CD4-positive, alpha-beta T cell (primary cell): Measurements from ENCODE around the gene VCAN. TPM values are rescaled to one million over a fixed set of nuclear protein-coding genes. Genes with fewer than 3 reads are reported as not detected.

Source experiments
- ATAC-seq: fragments of 200-7000 bp; cut with Tn5 transposase; one replicate; pipeline ENCODE4 v1.10.0; 2022; ENCODE audit warnings: mild to moderate bottlenecking; ENCODE audit not compliant: poor library complexity
- CTCF ChIA-PET: fragments of 350-600 bp; sonication (Branson Sonifier 250); formaldehyde crosslinking; loops from one replicate; lab custom pipeline; 2021; ENCODE audit warnings: antibody characterized with exemption, inconsistent platforms; lab: Charles Lee
- POLR2A ChIA-PET: fragments of 350-600 bp; sonication (Branson Sonifier 250); formaldehyde crosslinking; loops from one replicate; lab custom pipeline; 2021; ENCODE audit warnings: antibody characterized with exemption, inconsistent platforms; lab: Charles Lee
- DNase-seq, 14 experiments: peaks; one replicate each; pipeline ENCODE4 v3.0.0-alpha.2; 2013 to 2020; ENCODE audit warnings: mixed read lengths in 2 of 14
- H3K27ac ChIP-seq, 2 donors: one replicate each; pipeline versions ENCODE4 v1.5.1 to v1.7.0; 2013; ENCODE audit warnings: low read length in 2 of 2, low read depth in 1 of 2, mild to moderate bottlenecking in 1 of 2
- H3K27me3 ChIP-seq, 2 experiments: 1 replicate in 1 of 2; 2 replicates in 1 of 2; pipeline versions ENCODE4 v1.6.1 to v1.7.0; 2013; ENCODE audit warnings: low read length in 2 of 2, control low read depth in 1 of 2, mild to moderate bottlenecking in 1 of 2, moderate library complexity in 1 of 2; ENCODE audit not compliant: insufficient read depth in 2 of 2, control insufficient read depth in 1 of 2
- H3K36me3 ChIP-seq: one replicate; pipeline ENCODE4 v1.6.1; 2013; ENCODE audit warnings: low read length, control low read depth; ENCODE audit not compliant: insufficient read depth
- H3K4me1 ChIP-seq: one replicate; pipeline ENCODE4 v1.6.1; 2013; ENCODE audit warnings: low read length, control low read depth; ENCODE audit not compliant: insufficient read depth
- H3K4me3 ChIP-seq: one replicate; pipeline ENCODE4 v1.5.1; 2013; ENCODE audit warnings: mild to moderate bottlenecking, low read length, moderate library complexity
- H3K9me3 ChIP-seq, 2 experiments: 1 replicate in 1 of 2; 2 replicates in 1 of 2; pipeline versions ENCODE4 v1.6.1 to v1.7.0; 2013; ENCODE audit warnings: low read length in 2 of 2, mild to moderate bottlenecking in 2 of 2, control low read depth in 1 of 2, moderate library complexity in 1 of 2; ENCODE audit not compliant: control insufficient read depth in 1 of 2, insufficient read depth in 1 of 2
- H3K27ac Mint-ChIP-seq: one replicate; pipeline ENCODE4 v1.8.0; 2020; ENCODE audit warnings: mixed read lengths
- H3K27me3 Mint-ChIP-seq: one replicate; pipeline ENCODE4 v1.8.0; 2021; ENCODE audit warnings: mixed read lengths
- H3K36me3 Mint-ChIP-seq: one replicate; pipeline ENCODE4 v1.8.0; 2021; ENCODE audit warnings: low read depth, mixed read lengths
- H3K4me1 Mint-ChIP-seq: one replicate; pipeline ENCODE4 v1.8.0; 2021; ENCODE audit warnings: low read depth, mixed read lengths
- H3K4me3 Mint-ChIP-seq: one replicate; pipeline ENCODE4 v1.8.0; 2020; ENCODE audit warnings: mild to moderate bottlenecking, mixed read lengths
- H3K9me3 Mint-ChIP-seq: one replicate; pipeline ENCODE4 v1.8.0; 2020; ENCODE audit warnings: mixed read lengths
- CTCF ChIP-seq: fragments of 200-600 bp; IDR thresholded peaks from one replicate; pipeline ENCODE4 v1.8.0; 2022; ENCODE audit warnings: antibody characterized with exemption, mild to moderate bottlenecking
- intact Hi-C, 2 experiments: fragments of 100-400 bp; cut with DNase I in 1 of 2; cut with micrococcal nuclease in 1 of 2; formaldehyde crosslinking; loops; one replicate each; pipeline versions ENCODE4 v1.15.1 to v1.9.0; 2023 to 2025; cut with DNase I, micrococcal nuclease
- total RNA-seq, 174 experiments: library from RNA in 2 of 174; stranded (reverse) in 2 of 174; gene quantifications; one replicate each; pipeline ENCODE4 v1.2.3 and lab custom pipeline; 2021 to 2026

VCAN gene
- total RNA-seq, 2 experiments from 2014 or later: 6.4 to 7.1 TPM

DNA sequence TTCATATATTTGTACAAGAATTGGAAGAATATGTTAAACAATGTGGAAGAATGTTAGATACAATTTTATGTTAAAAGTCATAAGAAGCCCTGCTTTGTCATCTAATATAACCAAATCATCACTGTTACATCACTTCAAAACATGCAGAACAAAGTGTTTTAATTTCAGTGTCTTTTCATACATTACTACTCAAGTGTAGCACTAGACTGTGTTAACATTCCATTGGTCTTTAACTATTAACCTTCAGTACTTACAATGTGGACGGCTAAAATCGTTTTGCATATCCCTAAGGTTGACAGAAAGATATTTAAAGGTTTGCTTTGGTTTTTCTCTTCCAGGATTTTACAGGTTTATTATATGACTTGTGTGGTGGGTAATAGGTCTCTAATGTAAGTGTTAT is 50.9 kb downstream of the VCAN start:
- POLR2A ChIA-PET: no interaction called here
- Histone ChIP-seq H3K9me3 (no peaks in the 10 kb centered on the region), H3K36me3 (no peaks in the 10 kb centered on the region), H3K27me3 (no peaks in the 10 kb centered on the region), H3K4me1 (no peaks in the 10 kb centered on the region), H3K4me3 (no peak overlapping the region), H3K27ac (no peak overlapping the region)
- ATAC-seq: no peak
- TF ChIP-seq CTCF: no peak
- Mint-ChIP-seq H3K4me1 (no peaks in the 10 kb centered on the region), H3K9me3 (no peaks in the 10 kb centered on the region), H3K4me3 (no peak overlapping the region), H3K27me3 (peaks cover 17% of the 10 kb centered on the region), H3K36me3 (no peaks in the 10 kb centered on the region), H3K27ac (no peak overlapping the region)
- DNase-seq: no peak
- intact Hi-C loops: no loop called here
- CTCF ChIA-PET: no interaction called here

DNA sequence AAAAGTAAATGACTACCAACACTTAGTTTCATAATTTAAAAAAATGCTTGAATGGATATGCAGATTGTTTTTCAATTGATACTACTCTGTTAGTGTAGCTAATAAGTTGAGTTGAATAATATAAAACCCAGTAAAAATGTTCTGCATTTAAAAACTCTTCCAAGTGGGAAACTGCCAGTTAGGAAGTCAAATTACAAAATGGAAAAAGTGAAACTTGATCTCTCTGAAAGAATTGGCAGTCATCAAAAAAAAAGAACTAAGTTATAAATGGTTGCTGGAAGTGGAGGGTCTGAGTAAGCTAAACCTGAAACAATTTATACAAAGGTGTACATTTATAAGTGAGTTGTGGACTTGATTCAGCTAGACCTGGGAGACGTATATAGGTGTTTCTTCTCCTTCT is 52.4 kb downstream of the VCAN start:
- POLR2A ChIA-PET: no interaction called here
- Histone ChIP-seq H3K4me1 (no peaks in the 10 kb centered on the region), H3K36me3 (no peaks in the 10 kb centered on the region), H3K9me3 (no peaks in the 10 kb centered on the region), H3K27me3 (no peaks in the 10 kb centered on the region), H3K4me3 (no peak overlapping the region), H3K27ac (no peak overlapping the region)
- no peak for TF ChIP-seq CTCF
- ATAC-seq (no peak), DNase-seq (no peak)
- Mint-ChIP-seq H3K36me3 (no peaks in the 10 kb centered on the region), H3K27me3 (peaks cover 21% of the 10 kb centered on the region), H3K27ac (no peak overlapping the region), H3K4me3 (no peak overlapping the region), H3K4me1 (no peaks in the 10 kb centered on the region), H3K9me3 (no peaks in the 10 kb centered on the region)
- intact Hi-C loops: no loop called here
- CTCF ChIA-PET: no interaction called here

DNA sequence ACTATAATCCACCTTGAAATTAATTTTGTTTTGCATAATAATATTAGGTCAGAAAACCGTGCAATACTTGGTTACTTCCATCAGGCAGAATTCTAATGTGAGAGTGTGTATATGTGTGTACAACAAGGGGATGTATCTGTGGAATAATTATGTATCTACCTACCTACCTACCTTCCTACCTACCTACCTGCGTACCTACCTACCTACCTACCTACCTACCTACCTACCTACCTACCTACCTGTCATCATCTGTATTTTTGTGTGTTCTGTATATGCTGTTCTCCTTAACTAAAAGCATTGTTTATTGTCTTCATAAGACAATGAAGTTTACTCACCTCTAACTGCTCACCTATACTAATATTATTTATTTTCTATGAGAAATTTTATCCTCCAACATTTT is 52.8 kb downstream of the VCAN start:
- Histone ChIP-seq H3K4me3 (no peak overlapping the region), H3K27ac (no peak overlapping the region), H3K9me3 (no peaks in the 10 kb centered on the region), H3K4me1 (no peaks in the 10 kb centered on the region), H3K36me3 (no peaks in the 10 kb centered on the region), H3K27me3 (no peaks in the 10 kb centered on the region)
- DNase-seq (no peak), ATAC-seq (no peak)
- Mint-ChIP-seq H3K36me3 (no peaks in the 10 kb centered on the region), H3K27me3 (peaks cover 20% of the 10 kb centered on the region), H3K4me3 (no peak overlapping the region), H3K4me1 (no peaks in the 10 kb centered on the region), H3K9me3 (no peaks in the 10 kb centered on the region), H3K27ac (no peak overlapping the region)
- ChIA-PET CTCF (no interaction called here), POLR2A (no interaction called here)
- no peak for TF ChIP-seq CTCF
- intact Hi-C loops: no loop called here
